SHP77 (cell line): ENCODE results near the gene SPRTN.

Experiments used
- DNase-seq, 2 experiments: peaks; one replicate each; lab custom pipeline; 2025; lab: John Stamatoyannopoulos, UW

Gene SPRTN

DNA sequence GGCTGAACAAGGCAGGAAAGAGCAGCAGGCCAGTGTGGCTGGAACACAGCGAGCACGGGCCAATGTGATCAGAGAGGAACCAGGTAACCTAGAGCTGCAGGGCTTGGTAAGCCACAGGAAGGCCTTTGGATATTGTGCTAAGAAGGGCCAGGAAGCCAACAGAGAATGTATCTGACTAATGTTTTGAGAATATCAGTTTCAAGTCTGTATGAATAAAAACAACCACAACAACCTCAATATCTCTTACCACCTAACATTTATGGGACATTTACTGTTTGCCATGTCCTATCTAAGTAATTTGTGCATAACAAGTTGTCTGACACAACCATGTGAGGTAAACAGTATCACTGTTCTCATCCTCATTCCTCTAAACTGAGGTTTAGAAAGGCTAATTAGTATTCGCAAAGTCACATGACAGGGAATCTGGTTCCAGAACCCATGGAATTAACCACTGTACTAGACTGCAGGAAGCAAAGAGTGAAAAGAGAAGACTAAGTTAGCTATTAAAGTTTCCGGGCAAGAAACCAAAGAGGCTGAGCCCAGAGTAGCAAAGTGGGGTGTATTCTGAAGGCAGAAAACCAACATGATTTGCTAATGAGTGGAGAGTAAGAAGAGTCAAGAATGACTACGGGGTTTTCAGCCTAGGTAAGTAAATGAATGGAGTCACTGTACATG lies 38.9 kb downstream of the SPRTN start:
- no peak for DNase-seq

DNA sequence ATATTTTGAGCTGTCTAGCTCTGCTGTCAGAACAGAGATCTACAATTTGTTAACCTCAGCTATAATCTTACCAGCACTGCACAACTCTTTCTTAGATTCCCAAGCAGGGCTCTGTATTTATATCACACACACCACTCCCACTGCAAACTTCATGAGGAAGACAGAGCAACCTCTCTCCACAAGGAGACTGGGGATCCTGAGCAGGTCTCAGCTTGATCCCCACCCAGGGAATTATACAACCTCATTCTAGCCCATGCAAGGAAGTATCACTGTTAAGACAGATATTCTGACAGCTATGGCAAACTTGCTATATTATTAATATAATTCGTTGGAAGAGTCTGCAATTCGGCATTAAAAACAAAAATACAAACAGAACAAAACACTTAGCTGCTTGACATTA lies 43.6 kb downstream of the SPRTN start:
- no peak for DNase-seq

DNA sequence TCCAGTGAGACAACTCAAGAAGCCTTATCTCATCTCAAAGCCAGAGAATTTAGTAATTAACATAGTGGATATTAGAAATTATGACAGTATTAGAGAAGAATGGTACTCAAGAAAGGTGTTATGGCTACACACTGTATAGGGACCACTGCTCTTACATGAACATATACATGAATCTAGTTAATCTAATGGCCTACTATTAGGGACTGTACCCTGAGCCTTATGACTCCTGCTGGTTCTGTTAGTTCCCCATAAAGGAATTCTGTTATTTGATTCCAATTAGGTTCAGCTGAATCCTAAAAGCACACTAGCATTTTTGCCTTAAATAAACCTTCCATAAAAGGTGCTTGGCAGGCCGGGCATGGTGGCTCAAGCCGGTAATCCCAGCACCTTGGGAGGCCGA lies 44.3 kb downstream of the SPRTN start:
- DNase-seq: no peak

DNA sequence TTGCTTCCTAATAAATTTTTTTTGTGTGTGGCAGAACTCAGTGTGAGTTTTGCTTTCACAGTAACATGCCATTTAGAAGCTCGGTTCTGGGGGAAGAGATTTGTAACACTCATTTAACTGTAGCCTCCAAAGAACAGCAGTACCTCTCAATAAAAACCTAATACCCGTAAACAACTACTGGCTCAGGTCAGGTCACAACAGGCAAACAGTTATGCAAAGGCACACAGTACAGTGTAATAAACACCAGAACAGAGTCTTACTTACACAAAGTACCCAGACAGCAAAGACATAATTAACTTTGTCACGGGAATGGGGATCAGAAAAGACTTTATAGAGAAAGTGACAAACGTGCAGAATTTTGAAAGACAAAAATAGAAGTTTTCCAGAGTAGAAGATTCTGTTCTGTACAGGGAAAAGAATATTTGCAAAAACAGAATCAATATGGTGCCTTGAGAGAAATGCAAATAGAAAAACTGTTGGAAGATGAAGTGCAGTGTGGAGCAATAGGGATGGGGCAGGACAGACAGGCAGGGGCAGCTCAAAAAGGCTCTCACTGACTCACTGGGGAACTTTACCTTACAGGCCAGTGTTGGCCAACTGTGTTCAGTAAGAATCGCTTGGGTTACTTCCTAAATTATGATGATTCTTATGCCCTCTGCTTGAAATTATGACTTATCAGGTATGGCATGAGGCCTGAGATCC lies 45.2 kb downstream of the SPRTN start:
- DNase-seq: no peak

DNA sequence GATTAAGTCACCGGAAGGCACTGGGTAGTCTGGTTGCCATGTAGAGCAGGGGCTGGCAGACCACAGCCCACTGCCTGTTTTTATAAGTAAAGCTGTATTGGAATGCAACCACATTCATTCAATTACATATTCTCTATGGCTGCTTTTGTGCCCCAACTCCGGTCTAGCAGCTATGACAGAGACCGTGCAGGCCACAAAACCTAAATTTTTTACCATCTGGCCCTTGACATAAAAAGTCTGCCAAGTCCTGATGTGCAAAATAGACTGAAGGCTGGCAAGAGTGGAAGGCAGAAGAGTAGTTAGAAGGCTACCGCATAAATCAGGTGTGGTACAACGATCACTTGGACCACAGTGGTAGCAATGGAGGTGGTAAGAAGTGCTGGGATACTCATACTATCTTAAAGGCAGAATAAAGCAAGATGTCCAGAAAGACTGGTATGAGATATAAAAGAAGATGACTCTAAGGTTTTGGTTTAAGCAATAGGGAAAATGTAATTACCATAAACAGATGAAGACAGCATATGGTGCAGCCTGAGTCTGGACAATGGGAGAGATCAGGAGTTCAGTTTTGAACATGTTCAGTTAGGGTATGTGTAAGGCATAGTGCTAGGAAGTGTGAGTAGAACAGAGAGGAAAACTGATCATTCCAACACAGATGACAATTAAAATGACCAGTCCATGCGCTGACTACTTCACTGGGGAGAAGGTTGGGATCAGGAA lies 46.8 kb downstream of the SPRTN start:
- DNase-seq: no peak

DNA sequence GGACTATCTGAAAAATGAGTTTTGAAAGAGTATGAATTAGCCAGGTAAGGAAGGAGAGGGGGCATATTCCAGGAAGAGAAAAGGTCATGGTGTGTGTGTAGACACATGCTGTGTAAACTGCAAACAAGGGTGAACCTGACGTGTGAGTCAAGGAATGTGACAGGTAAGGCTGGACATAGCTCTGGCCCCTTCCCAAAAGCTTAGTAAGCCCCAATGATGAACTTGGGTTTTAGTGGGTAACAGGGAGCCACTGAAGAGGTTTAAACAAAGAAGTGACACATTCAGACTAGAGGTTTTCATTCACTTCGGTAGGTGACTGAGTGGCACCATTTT lies 47.3 kb downstream of the SPRTN start:
- DNase-seq: no peak

DNA sequence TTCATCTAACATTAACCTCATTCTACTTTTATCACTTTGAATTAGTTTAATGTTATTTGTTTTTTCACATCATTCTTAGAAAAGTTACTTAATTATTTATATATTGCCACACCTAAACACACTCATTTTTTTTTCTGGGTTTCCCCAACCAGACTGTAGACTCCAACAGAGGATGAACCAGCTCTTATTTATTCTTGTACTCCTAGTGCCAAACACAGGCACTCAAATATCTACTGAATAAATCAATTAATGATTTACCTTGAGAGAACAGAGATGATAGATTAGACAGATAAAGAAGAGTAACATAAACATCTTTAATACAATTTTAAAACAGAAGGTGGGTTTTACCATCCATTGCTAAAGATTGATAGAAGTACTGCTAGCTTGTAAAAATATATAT lies 48.4 kb downstream of the SPRTN start:
- no peak for DNase-seq

DNA sequence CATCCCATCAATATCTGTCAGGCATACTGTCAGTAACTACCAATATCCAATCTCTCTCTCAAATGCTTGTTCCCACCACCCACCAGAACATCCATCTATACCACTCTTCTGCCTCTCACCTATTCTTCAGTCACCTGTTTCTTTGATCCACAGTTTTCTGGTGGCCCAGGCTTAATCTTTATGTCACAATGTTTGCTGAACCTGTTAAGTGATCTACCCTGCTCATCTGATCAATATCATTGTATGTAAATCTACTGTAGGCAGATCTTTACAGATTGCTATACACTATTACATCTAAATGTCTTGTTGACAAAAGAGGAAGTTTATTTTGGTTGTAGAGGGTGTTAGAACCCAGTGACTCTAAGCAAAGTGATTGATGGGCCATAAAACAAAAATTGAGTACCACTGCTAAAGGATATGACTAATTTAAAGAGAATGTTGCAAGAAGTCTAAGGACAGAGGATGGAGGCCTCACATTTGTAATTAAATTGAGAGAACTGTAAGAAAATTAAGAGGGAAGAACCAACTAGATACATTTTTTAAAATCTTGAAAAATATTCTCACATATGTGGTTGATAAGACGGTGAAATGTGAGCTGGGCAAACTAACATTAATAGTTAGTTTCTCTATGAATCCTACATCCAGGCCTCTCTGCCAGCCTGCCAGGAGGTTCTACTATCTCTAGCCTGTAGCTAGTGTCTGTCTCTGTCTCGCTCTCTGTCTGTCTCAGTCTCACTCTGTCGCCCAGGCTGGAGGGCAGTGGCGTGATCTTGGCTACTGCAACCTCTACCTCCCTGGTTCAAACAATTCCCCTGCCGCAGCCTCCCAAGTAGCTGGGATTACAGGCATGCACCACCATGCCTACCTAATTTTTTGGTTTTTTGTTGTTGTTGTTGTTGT lies 49.9 kb downstream of the SPRTN start:
- no peak for DNase-seq

DNA sequence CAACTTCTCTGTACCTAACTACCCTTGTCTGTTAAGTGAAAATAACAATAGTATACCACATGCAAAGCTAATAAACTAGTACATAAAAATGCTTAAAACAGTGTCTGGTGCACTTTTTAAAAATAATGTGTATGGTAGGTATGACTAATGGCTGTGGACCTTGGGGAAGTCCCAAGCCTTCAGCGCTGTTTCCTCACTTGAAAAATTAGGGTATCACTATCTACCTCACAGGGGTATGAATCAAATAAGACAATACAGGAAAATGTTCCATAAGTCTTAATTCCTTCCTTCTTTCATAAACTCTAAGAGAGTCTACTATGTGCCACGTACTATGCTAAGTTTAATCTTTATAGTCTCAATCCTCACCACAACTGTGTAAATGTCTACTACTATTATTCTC lies 52.0 kb downstream of the SPRTN start:
- no peak for DNase-seq

DNA sequence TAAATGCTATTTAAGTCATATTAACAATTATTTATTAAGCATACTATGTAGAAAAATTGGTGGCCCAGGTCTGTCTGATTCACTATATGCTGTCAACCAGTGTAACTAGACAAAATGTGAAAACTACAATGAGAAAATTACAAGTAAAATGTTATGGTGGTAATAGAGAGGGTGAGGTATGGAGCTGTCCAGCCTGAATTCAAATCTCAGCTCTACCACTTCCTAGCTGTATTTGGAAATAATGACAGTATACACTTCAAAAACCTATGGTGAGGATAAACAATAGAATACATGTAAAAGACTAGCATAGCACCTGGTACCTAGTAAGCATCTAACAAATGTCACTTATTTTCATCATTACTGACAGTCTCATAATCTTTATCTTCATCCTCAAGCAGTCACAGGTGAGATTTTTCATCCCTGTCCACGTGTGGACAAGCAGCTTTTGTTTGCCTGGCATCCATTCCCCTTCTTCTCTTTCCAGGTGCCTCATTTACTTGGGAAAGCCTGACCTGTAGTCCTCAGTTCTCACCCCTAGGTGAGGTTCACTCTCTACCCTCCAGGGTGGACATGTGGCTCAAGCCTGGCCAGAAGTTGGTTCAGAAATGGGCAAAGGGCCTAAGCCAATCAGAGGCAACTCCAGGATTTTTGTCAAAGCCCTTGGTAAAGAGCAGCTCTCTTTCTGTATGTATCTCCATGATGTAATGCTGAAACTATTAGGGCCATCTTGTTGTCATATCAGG lies 54.5 kb downstream of the SPRTN start:
- no peak for DNase-seq

DNA sequence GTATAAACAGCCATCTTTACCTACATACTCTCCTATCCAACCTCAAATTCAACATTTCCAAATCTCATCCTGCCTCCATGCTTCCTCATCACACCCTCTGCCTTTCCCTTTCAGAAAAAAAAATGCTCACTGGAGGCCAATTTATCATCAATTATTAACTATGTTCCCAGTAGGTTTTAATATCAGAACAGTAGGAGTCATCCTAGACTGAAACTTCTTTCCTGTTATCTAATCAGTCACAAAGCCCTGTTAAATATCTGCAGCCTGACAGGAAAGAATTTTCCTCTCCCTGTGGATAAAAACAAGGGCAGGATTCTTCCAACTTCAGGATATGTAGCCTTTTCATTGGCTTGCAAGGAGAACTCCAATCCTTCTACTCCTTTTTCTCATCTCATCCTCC lies 55.6 kb downstream of the SPRTN start:
- DNase-seq: no peak

DNA sequence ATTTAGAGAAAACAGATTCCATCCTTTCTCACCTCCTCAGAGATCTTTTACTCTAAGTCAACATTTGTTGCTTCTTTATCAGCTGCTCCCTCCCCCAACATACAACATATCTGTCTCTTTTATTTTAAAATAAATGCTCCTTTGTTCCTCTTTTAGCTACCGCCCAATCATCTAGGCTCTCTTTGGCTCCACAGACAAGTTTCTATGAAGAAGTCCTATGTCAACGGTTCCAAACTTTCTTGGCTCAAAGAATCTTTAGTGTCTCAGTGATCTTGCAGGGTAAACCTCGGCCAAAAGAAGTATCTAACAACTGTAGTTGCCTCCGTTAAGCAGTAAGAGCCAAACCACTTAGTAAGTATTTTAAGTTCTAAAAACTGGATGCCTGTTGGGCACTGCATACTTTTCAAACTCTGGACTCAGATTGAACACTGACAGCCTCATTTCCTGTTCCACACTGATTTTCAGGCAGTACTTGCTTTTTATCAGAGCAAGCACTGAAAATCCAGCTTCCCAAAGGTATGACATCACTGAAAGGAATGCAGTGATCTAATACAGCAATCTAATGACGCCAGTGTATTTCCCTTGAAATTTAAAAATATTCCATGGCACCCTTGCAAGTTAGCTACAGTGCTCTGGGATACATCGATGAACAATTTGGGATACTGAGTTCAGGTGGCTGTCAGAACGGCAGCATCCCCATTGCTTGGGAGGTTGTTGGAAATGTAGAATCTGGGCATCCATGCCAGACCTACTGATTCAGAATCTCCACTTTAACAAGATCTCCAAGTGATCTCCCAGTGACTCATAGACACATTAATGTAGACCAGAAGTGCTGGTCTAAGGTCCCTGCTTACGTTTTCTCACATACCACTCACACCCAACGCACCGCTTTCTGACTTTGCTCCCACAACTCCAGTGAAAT lies 57.2 kb downstream of the SPRTN start:
- no peak for DNase-seq

DNA sequence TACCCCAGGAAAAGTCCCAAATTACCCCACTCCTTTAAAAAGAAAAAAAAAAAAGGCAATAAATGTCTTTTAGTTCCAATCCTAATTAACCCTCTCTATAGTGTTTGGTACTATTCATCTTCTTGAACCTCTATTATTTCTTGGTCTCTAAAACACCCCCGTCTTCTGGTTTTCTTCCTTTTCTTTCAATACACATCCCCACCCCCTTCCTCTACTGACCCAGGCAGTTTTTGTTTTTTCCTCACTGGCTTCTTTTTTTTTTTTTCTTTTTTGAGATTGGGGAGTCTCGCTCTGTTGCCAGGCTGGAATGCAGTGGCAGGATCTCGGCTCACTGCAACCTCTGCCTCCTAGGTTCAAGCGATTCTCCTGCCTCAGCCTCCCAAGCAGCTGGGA lies 57.9 kb downstream of the SPRTN start:
- DNase-seq: no peak

DNA sequence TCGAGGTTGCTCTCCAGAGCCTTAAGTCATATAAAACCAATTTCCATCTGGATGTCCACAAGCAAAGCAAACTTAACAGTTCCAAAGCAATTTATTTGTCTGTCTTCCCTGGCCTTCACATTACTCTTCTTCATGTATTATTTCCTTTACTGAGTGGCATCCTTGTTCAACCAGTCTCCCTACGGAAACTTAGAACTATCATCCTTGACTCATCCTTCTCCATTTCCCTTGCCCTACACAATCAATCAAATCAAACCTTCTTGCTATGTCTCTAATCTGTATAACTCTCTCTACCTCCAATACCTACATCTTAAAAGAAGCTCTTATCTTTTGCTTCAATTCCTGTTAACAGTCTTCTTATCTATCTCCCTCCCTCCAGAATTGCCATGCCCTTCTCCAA lies 58.5 kb downstream of the SPRTN start:
- no peak for DNase-seq

DNA sequence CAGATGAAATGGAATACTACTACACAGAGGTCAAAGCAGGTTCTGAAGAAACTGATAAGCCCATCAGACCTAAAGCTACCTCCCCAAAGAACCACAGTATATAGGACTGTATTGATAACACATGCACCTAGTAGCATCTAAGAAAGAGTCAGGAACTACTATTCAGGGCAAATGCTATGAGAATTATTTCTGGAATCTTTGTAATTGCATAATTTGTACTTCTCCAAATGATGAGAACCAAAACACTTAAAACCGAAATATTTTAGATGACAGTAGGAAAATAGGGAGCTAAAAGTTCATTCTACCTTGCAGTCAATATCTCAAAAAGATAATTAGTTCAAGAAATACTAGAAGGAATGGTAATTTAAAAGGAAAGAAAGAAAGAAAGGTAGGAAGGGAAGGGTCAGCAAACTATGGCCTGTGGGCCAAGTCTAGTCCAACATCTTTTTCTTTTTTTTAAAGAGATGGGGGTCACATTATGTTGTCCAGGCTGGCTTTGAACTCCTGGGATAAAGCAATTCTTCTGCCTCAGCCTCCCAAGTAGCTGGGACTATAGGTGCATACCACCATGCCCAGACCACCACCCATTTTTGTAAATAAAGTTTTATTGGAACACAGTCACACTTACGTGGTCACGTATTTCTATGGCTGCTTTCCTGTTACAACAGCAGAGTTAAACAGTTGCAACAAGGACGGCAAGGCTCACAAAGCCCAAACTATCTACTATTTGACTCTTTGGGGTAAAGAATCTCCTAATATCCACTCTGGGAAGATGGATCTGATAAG lies 60.0 kb downstream of the SPRTN start:
- no peak for DNase-seq

DNA sequence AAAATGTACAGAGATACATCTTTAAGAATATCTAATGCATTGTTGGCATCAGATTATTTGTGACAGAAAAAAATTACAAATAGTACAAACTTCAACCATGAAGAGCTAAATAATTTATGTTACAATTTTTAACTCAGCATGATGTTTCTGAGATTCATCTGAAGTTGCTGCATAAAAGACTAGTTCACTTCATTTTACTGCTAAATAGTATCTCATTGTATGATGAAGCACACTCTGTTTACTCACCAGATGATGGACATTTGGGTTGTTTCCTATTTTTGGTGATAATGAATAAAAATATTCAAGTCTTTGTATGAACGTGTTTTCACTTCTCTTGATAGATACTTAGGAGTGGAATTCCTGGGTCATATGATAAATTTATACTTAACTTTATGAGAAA lies 63.4 kb downstream of the SPRTN start:
- DNase-seq: no peak

DNA sequence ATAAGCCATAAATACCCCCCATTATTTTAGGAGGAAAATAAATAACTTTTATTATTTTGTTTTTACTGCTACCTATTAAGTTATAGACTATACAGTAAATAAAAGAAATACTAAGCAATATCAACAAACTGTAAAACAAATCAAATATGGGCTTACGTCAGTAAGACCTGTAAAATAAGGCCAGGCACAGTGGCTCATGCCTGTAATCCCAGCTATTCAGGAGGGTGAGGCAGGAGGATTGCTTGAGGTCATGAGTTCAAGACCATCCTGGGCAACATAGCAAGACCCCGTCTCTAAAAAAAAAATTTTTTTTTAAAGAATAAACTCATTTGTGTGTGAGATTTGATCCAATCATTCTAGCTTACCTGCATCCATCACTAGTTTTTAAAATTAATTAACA lies 66.2 kb downstream of the SPRTN start:
- no peak for DNase-seq
